ENCODE measurements around the gene RAB7B.

The RAB7B gene

GRCh38 chr1:205976708-205977401, 26.3 kb downstream of the RAB7B start:
- TF ChIP-seq CTCF (IDR thresholded peaks at IDR 0.05; ENCODE audit: control insufficient read depth, insufficient read depth, low read depth, low read length, missing control alignments), result no peak
- no peak overlapping the region for H3K4me3 ChIP-seq (ENCODE audit: control insufficient read depth, low read depth, low read length)
- no peak for DNase-seq (ENCODE audit: low read depth)

GRCh38 chr1:205976036-205976435, 27.2 kb downstream of the RAB7B start:
- no peak for TF ChIP-seq CTCF (IDR thresholded peaks at IDR 0.05; ENCODE audit: control insufficient read depth, insufficient read depth, low read depth, low read length, missing control alignments)
- H3K4me3 ChIP-seq (ENCODE audit: control insufficient read depth, low read depth, low read length), result no peak overlapping the region
- no peak for DNase-seq (ENCODE audit: low read depth)

GRCh38 chr1:205975387-205975998, 27.7 kb downstream of the RAB7B start:
- TF ChIP-seq CTCF (IDR thresholded peaks at IDR 0.05; ENCODE audit: control insufficient read depth, insufficient read depth, low read depth, low read length, missing control alignments), result no peak
- no peak for DNase-seq (ENCODE audit: low read depth)
- H3K4me3 ChIP-seq (ENCODE audit: control insufficient read depth, low read depth, low read length), result no peak overlapping the region

GRCh38 chr1:205974712-205975111, 28.5 kb downstream of the RAB7B start:
- TF ChIP-seq CTCF (IDR thresholded peaks at IDR 0.05; ENCODE audit: control insufficient read depth, insufficient read depth, low read depth, low read length, missing control alignments), result no peak
- H3K4me3 ChIP-seq (ENCODE audit: control insufficient read depth, low read depth, low read length), result no peak overlapping the region
- DNase-seq (ENCODE audit: low read depth), result no peak

GRCh38 chr1:205973377-205974232, 29.6 kb downstream of the RAB7B start:
- no peak for DNase-seq (ENCODE audit: low read depth)

More at GRCh38 chr1:205973377-205974232, 29.6 kb downstream of the RAB7B start:
- TF ChIP-seq CTCF (IDR thresholded peaks at IDR 0.05; ENCODE audit: control insufficient read depth, insufficient read depth, low read depth, low read length, missing control alignments), result no peak
- no peak overlapping the region for H3K4me3 ChIP-seq (ENCODE audit: control insufficient read depth, low read depth, low read length)
